Measurements from ENCODE around the gene E2F4.

E2F4 gene, protein sequence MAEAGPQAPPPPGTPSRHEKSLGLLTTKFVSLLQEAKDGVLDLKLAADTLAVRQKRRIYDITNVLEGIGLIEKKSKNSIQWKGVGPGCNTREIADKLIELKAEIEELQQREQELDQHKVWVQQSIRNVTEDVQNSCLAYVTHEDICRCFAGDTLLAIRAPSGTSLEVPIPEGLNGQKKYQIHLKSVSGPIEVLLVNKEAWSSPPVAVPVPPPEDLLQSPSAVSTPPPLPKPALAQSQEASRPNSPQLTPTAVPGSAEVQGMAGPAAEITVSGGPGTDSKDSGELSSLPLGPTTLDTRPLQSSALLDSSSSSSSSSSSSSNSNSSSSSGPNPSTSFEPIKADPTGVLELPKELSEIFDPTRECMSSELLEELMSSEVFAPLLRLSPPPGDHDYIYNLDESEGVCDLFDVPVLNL

DNA sequence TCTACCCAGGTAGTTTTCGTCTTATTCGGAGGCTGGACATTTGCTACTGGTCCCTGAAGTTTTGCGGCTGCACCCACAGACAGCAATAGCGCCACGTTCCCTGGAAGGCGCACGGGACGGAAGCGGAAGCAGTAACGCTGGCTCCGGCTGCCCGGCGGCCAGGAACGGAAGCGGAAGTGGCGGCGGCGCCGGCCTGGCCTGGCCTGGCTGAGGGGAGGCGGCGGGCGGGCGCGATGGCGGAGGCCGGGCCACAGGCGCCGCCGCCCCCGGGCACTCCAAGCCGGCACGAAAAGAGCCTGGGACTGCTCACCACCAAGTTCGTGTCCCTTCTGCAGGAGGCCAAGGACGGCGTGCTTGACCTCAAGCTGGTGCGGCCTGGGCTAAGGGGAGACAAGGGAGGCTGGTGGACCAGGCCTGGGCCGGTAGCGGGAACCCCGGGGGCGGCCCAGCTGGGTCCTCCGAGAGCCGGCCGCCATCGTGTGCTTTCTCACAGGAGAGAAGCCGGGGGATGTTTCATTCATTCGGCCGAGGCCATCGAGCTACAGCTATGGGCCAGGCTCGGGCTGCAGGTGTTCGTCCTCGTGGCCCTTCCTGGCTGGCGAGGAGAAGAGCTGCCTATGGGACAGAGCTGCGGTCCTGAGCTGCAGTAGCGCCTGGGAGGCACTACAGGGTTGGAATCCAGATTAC is at the start of gene E2F4:
Gene E2F4 (plus strand): TSS at position 161 of the 687 bp plus-strand sequence. CDS start 73 bp downstream, at position 234.
- DNase-seq, result peak; percentile 93

DNA sequence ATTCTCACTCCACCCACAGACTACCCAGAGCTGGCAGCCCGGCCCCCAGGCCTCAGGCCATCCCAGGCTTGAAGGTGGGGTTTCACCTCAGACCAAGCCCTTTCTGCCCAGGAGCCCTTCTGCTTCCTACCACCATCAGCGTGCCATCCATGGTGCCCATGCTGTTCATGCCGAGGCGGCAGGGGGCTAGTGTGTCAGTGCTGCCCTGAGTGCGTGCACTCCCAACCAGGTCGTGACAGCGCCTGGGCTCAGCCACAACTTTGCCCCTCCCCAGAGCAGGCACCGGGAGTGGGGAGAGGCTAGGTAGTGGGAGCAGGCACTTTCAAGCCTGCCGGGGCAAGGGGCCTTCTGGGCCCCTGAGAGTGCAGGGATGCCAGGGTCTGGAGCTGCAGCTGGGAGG is 49.6 kb upstream of the E2F4 start:
- DNase-seq, result no peak

DNA sequence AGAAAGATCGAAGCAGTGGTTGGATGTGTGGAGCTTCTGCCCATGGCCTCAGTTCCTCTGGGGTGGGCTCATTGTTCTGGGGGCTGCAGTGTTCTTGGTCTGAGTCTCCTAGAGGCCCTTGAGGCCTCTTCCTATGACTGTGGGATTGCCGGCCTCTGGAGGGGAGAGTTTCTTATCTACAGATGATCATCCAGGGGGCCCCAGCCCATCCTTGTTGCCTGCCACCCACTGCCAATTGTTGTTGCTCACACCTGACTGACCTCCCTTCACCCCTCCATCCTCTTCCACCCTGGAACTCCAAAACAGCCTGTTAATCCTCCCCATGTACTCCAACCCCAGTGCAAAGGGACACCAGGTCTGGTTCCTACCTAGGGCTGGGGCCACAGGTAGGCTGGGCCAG is 47.0 kb upstream of the E2F4 start:
- DNase-seq, result no peak

DNA sequence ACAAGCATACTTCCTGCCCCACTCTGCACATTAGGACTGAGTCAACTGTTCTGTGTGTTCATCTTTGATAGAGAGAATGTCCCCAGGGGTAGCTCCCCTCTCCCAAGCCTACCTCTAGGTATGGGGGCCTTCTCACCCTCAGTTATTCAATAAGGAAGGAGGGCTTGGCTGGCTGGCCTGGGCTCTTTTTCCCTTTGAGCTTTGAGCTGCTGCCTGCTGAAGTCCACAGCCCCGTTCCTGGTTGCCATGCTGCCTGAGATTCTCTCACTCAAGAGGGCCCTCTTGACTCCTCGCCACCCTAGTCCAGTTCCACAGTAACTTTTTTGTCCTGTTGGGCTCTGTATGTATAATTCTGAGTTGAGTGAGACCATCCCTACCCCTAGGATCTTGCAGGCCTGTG is 46.2 kb upstream of the E2F4 start:
- no peak for DNase-seq

DNA sequence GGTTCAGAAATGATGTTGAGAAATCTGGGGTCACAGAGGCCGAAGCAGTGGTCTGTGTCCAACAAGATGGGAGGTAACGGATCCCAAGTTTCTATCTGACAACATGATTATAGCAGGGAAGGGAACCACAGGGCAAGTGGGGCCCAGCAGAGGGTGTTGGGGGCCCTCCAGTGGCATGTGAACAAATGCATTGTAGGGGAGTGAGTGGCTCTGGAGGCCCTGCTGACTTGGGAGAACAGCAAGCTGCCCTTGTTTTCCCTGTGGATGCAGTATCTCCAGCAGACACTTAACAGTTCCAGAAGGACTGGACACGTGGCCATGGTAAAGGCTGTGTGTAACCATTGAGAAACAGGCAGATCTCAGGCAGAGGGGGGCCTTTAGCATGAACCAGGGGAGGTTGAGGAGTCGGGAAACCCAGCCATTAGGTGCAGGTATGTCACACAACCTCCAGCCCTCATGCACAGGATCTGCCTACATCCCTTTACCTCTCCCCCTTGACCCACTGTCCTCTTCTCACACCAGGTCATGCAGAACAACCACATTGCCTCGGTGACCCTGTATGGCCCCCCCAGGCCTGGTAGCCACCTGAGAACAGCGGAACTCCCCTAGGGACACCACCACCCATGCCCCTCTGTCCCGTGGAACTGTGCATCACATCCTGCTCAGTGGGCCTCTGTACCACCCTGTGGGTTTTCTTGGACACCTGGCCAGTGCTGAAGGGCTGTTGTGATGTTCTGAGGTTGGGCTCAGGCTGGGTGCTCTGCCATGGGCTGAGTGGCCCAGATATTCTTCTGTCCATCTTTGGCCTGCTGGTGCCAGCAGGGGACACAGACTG is 45.2 kb upstream of the E2F4 start:
- no peak for DNase-seq

DNA sequence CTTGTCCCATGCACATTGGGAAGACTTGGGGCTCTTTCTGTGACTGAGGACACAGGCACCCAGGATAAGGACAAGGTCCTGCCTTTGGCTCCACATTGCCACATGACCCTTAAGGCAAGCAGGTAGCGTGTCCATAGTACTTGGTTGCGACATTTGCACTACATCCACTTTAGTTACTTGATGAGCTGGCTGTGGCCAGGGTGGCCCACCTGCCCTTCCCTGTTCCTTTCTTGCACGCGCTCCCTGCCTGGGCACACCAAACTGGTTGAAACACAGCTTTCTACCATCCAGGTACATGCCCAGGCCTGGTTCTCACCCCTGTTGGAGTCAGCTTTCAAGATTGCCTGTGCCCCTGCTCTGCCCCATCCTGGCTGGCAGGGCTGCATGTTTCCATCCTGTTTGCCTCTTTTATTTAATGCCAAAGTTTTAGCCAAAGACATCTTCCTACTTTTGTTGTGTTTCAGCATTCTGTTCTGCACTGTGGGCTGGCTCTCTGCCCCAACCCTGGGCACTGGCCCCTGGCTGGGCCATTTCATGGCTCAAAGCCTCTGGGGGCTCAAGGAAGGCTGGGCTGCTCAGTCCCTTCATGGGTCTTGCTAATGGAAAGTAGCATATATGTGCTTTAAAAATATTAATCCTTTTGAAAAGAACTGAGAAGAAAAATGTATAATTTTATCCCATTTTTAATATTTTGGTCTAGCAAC is 44.4 kb upstream of the E2F4 start:
- no peak for DNase-seq

DNA sequence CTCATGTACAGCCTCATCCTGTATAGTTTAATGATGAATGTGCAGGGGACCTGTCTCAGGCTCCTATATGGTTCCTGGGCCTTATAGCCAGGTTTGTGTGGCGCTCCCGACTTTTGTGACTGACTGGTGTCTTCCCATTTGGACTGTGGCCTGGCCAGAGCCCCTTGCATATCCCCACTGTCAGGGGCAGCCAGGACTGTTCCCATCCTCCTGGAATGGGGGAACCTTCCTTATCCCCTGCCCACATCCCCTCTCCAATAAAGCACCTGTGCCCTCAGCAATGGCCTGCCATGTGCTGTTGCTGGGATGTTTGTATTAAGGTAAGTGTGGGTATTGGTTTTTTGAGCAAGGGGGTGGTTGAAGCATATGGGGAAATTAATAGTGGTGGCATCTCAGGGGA is 43.7 kb upstream of the E2F4 start:
- DNase-seq, result no peak

DNA sequence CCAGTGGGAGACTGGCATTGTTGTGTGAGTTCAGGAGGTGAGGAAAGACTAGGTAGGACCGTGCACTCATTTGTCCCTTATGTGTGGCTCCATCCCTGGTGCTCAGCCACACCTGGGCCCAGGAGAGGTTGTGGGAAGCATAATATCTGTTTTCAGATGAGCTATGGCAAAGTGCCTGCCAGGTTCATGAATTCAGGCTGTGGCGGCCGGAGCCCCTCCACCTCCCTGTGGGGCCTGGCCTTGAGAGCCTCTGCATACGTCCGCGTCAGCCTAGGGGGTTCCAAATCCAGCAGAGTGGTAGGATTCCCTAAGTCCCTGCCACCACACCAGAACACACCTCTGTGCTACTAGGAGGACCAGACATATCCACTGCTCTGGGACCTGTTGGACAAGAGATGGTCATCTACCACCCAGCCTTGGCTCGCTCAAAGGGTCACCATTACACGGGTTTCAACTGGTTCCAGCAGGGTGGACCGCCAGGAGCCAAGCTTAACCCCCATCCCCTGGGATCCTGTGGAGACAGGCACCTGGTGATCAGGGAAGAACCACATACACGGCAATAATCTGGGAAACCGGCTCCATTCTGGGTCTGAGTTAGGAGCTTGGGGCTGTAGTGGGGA is 43.2 kb upstream of the E2F4 start:
- no peak for DNase-seq

DNA sequence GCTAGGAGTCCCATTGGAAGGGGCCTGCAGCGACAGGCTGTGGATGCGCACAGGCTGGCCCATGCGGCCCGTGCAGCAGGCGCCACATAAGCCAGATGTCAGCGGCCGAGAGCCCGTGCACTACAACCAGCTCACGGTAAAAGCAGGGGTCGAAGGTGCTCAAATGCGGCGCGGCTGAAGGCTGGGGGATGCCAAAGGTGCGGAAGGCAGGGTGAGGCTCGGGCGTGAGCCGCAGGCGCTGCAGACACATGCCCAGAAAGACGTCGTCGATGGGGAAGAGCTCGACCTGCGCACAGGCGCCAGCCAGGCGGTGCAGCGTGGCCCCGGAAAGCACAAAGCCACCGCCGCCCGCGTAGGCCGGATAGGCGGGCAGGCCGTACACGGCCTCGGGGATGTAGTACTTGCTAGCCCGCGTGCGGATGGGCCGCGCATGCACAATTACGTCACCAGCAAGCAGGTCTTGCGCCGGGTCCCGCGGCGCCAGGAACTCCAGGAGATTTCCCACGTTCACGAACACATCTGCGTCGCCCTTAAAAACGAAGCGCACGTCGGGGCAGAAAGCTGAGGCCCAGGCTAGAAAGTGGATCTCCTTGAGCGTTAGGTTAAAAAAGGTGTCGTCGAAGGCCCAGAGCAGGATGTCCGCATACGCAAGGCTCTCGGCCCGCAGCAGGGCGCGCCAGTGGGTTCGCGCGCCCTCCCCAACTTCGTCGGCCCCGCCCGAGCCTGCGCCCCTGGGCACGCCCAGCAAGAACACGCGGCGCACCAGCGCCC is 42.5 kb upstream of the E2F4 start:
- no peak for DNase-seq

DNA sequence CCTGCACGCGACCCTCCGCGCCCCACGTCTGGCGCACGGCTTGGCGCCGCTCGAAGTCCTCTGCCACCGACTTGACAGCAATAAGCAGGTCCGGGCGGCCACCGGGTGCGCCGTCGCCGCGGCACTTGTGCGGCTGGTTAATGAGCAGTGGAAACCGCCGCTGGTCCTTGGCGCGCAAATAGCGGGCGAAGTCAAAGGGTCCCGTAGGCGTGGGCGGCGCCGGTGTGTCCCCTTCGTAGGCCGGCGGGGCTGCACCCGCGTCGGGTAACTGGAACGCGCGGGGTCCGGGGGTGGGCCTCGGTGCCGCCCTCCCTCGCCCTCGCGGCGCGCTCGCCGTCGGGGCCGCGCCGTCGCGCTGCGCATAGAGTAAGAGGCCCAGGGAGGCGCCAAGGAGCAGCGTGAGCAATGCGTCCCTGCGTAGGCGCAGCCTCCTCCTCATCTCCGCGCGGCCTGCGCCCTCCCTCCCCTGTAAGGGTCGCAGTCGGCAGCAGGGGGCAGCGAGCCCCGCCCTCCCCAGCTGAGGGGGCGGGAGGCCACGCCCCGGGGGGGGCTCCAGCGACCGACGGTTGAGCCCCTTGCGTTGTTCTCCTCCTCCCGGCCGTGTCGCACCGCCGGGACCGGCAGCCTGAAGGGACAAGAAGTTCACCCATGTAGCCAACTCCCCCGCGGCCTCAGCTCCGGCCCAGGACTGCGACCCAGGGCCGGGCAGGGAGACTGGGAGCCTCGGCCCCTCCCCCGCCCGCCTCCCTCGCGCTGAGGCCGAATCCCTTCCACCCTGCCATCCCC is 41.7 kb upstream of the E2F4 start:
- DNase-seq, result peak; percentile 64

DNA sequence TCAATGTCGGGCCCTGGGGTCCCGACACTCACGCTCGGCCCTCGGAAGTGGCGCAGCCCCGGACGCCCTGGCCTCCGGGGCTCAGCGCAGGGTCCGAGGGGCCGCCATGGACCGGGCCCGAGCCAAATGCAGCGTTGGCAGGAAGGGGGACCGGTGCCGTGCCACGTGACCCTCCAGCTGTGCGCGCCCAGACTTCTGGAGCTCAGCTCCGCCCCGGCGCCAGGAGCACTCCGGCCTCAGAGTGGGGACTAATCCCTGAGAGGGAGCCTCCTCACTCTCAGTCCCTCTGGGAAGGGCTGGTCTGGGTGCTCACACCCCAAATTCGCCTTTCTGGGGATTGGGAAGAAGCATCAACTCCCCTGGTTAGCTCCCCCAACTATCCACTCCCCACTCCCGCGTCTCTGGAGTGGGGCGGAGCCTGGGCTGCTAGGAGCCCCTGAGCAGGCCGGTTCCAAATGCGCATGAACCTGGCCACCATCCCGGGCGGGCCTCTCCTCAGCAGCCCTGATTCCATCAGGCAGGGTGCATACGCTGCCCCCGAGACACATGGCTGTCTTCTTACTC is 41.0 kb upstream of the E2F4 start, which contains the start of gene B3GNT9:
Gene B3GNT9 (minus strand): TSS at position 166 of the 564 bp plus-strand sequence. CDS start 513 bp downstream, outside the sequence.
- peak; percentile 61 for DNase-seq

DNA sequence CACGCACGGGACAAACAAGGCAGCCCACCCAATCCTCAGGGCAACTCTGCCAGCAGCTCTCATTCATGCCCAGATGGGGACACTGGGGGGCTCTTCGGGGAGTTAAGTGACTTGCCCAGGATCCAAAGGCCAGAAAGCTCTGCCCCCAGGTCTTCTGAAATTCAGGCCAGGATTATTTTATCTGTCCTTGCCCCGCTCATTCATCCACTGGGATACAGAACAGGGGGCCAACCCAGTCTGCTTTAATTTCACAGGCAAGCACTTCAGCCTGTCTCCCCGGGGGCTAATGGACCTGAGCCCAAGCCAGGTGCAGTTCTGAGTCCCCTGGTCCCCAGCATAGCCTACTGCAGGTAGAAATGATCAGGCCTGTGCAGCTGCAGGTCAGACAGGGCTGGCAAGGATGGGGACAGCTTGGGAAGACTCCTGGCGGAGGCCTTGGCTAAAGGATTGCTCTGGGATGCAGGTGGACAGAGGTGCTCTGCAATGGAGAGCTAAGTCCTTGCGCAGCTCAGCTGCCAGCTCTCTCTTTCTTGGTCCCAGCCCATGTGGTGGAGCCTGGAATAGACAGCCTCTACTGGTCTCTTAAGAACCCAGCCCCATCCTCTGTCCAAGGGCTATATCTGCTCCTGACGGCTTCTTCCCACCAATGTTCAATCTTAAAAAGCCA is 40.4 kb upstream of the E2F4 start:
- DNase-seq, result no peak

DNA sequence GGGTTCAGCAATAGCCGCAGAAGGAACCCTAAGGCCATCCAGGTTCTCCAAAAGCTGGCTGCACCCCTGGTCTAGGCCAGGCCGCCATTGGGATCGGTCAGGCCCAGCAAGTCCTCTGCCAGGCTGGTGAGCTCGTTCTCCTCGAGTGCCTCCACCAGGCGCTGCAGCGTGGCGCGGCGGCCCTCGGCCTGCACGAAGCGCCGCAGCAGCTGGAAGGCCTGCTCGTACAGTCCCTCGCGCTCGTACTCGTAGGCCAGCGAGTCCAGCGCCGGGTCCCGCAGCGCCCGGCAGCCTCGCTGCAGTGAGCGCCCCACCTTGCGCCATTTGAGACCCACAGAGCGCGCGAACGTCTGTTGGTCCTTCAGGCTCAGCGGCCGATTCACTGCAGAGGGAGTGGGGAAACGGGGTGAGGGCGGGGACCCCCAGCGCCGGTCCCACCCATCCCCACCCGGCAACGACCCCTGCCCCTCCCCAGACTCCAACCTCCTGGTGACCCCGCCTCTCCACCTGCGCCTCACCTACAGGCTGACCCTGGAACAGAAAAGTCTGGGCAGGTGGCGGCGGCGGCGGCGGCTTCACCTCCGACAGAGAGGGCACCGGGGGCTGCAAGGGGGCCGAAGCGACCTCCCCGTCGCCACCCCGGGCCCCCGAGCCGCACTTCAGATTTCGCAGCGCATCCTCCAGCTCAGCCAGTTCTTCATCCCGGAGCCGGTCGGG is 37.2 kb upstream of the E2F4 start:
- no peak for DNase-seq

DNA sequence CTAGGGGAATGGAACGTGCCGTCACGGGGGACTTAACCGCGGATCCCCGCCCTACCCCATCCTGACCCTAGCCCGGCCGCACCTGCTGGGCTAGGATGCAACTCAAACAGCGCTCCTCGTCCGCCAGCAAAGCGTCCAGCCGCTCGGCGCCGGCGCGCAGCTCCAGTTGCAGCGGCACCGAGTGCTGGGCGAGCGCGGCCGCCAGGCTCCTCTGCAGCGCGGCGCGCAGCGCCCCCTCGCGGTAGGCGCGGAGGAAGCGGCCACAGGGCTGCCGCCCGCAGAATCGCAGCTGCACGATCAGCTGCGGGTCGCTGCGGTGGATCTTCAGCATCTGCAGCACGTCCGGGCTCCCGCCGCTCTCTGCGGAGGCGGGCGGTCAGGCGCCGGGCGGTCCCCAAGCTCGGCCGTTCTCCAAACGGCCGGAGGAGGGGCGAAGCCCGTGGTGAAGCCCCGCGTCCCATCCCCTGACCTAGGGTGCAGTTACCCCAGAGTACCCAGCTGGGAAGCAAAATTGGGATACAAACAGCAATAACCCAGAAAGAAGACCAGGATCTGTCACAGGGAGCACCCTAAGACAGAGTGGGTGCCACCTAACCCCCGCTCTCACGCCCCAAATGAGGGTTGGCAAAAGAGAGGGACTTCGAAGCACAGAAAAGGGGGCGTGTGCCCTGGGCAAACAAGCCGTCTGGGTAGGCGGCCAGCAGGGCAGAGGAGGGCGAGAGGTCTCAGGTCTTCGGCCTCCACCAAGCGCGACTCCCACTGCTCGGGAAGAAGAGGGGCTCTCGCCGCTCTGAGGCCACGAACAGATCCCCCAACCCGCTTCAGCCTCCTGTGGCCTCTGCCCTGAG is 36.4 kb upstream of the E2F4 start:
- DNase-seq, result peak; percentile 87

DNA sequence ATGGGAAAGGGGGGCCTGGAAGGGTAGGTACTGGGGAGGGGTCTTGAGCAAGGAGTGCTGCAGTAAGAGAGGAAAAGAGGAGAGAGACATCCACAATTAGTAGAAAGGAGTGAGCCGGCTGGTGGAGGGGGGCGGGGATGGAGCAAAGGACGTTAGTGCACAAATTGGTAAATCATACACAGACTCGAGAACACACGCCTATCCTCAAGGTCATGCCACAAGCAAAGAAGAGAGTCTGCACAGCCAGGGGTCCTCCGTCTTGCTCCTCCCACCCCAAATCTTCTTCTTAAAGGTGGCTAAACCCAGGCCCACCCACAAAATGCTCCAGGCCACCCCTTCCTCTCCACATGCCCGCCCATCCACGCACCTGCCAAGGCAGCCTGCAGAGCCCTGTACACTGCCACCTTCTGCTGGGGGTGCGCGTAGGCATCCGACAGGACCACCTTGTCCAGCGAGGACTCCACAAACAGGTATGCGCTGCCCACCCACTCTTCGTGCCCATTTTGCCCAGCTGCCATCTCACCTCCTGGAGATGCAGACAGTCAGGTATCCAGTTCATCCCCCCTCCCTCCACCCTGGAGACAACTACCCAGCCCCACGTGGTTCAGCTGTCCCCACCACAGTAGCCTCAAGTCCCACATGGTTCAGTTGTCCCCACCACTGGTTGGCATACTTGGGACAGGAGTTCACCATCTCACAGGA is 35.7 kb upstream of the E2F4 start:
- DNase-seq, result no peak

DNA sequence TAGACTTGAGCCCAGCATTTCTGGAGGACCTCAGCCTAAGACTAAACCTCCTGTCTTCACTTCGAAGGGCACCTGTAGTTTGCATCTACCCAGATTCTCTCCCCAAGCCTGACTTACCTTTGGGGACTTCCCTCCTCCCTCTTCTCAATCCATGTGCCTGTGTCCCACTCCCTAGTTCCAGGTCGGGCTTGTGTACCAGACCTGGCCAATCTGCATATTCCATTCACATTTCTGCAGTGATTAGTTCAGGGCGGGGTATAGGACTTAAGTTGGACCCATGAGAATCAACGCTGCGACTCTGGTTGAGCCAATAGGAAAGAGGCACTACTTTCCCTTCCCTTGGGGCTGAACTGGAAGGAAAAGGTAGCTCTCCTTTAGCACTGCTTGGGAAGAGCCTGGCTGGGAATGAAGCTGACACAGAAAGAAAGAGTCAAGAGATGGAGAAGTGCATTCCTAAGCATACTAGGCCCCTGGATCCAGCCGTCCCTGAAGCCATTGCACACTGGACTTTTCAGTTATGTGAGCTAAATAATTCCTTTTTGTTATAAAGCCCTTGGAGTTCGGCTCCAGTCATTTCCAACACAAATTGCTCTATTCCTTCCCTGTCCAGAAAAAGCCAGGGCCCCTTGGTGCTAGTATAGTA is 34.7 kb upstream of the E2F4 start:
- no peak for DNase-seq
